Fibroblast of gingiva (primary cell): Measurements from ENCODE around the gene TLE4.
"Not testable (repeated sequence)": the region's sequence is repeated elsewhere in the genome, so short reads cannot be mapped to it uniquely, and the experiment has no call there.

Experiments used
- DNase-seq: peaks from one replicate; pipeline ENCODE4 v3.0.0-alpha.2; 2011; ENCODE audit warnings: low read depth

The TLE4 gene

DNA sequence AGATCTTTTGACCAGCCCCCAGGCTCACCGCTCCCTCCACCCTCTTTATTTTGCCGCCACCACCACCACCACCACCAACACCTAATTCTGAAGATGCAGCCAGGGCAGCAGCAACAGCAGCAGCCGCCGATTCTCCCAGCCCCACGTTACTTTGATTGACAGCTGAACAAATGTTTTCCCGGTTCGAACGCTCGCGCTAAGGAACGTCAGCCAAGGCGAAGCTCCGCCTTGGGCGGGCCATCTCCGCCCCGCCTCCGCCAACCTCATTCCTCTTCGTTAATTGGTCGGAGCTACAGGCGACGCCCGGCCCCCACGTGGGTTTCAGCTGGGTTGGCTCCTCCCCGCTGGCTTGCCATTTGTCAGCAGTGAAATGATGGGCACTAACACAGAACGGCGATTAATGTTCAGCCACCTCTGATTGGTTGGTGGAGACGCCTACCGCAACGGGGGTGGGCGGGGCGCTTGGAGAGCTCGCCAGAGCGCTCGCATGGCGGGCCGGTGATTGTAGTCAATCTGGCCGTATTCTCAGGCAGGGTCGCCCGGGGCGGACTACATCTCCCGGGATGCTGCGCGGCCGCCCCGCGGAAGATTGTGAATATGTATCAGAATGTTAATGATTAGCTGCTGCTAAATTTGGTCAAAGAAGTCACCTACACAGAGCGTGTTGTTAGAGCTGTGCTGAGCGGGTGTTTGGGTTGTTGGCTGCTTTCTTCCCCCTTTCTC, at the start of gene TLE4:
TSS of gene TLE4 (plus strand) at position 657 of the 723 bp plus-strand sequence. CDS start 826 bp downstream, outside the sequence.
- DNase-seq = peak; percentile 100

GRCh38 chr9:79522793-79523192, 49.0 kb upstream of the TLE4 start:
- DNase-seq = no peak

DNA sequence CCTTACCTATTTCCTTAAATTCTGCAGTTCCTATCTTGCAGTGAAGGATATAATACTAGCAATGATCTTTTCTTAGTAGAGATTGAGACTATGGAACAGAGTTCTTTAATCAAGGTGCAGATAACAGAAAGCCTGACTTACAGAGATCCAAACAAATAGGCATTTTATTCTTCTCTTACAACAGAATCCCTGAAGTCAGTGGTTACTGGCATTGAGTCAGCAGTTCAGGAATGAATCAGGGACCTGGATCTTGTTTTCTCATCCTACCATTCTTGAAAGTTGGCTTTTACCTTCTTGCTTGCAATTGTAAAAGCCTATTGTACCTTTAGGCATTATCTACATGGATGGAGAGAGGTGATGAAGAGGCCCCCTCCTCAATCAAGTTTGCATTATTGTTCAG, 47.5 kb upstream of the TLE4 start:
- no peak for DNase-seq

GRCh38 chr9:79526149-79526672, 45.6 kb upstream of the TLE4 start:
- no peak for DNase-seq

DNA sequence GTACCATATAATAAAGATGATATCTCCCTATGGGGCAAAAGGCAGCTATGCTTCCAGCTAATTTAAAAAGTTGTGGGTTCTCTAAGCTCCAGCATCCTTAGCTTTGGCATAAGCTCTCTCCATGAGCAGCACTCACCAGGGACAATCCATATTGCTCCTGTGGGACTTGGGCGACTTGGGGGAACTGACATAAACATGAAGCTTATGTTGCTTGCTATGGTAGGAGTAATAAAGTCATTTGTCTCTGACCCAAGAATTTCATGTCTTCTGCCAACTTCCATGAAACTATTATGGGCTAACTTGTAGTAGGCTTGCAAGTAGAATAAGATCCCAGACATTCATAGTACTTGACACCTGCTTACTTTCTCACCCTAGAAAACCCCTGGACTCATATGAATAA, 36.2 kb upstream of the TLE4 start:
- no peak for DNase-seq

DNA sequence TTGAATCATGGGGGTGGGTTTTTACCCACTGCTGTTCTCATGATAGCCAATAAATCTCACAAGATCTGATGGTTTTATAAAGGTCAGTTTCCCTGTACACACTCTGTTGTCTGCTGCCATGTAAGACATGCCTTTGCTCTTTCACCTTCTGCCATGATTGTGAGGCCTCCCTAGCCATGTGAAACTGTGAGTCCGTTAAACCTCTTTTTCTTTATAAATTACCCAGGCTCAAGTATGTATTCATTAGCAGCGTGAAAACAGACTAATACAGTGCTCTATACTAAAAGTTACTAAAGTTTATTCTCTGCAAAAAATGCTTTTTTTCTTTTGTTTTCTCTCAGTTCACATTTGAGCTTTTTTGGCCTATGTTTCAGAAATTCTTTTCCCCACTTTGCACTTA, 33.9 kb upstream of the TLE4 start:
- no peak for DNase-seq

DNA sequence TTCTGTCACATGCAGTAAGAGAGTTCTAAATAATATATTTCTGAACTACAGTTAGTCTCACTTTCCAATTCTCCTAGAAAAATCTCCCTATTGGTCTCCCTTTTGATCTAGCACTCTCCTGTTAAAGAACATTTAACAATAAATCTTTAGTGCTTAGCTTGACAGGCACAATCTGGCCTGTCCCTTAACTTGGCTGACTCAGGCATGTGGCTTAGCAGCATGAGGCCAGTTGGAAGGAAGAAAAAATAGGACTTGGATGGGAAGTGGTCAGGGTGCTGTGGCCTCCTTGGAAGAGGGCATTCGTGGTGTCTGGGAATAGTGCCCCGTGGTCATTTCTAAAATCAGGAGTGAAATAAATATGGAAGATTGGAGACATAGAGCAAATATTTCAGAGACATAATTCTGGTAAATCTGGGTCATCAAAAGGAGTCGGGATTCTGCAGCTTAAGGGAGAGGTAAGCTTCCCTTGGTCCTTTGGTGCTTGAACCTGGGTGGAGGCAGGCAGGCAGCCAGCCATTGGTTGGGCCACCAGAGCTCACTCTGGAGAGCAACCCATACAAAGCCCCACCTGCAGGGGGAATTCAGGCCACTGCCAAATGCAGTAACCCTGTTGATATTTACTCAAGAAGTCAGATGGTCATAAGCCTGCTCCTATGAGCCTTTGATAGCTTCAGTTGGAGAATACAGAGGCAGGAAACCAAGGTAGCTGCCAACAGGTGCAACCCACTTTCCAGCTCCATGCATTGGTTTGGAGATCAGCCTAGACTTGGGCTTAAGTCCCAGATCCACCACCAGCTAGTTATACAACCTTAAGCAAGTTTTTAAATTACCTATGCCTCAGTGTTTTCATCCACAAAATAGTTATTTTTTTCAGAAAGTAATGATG, 28.8 kb upstream of the TLE4 start:
- no peak for DNase-seq

DNA sequence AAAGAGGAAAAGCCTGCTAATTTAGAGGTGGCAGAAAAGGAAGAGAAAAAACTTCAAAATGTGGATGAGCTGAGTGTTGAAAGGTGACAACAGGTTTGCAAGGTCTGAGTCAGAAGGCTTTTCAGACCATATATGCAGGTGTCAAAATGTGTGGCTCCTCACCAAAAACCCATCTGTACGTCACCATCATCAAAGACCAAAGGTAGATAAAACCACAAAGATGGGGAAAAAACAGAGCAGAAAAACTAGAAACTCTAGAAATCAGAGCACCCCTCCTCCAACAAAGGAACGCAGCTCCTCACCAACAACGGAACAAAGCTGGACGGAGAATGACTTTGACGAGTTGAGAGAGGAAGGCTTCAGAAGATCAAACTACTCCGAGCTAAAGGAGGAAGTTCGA, 27.4 kb upstream of the TLE4 start:
- not testable (repeated sequence) for DNase-seq

DNA sequence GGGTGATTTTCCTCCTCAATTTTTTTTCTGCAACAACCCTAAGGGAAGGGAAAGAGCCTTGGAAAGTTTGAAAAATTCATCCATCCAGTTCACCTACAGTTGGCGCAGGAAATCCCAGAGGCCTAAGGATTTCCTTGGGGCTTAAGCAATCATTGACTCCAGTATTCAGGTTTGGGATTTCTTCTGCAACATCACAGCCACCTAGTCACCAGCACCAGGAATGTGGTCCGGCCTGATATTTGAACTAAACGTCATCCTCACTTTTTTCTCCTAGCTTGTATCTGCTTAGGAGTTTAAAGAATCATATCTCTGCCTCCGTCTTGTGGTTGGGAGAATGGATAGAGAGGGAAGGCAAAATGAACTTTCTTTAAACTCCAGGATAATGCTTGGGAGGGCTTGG, 20.2 kb upstream of the TLE4 start:
- DNase-seq = no peak

GRCh38 chr9:79551994-79552393, 19.8 kb upstream of the TLE4 start:
- no peak for DNase-seq

DNA sequence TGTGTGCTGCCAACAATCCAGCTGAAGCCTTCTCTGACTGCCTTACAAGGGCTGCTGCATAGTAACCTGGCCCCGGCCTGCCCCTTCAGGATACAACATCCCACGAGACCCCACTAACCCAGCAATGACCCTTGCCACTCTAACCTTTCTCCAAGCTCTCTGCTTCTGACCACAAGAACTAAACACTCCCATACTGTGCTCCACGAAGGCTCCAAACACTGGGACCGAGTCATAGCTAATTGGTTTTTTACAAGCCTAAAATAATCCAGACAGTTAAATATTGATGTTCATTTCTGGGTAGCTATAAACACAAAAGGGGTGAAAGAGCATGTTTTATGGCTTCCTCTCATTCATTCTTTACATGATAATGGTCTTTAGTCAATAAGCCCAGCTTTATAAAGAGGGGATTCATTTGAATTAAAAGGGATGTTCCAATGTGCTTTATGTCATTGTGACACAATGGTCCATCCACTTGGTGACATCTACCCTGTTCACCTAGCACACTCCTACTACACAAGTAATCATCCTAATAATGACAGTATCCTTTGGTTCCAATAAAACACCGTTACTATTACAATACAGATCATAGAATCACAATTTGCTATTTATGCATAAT, 16.2 kb upstream of the TLE4 start:
- DNase-seq = no peak

DNA sequence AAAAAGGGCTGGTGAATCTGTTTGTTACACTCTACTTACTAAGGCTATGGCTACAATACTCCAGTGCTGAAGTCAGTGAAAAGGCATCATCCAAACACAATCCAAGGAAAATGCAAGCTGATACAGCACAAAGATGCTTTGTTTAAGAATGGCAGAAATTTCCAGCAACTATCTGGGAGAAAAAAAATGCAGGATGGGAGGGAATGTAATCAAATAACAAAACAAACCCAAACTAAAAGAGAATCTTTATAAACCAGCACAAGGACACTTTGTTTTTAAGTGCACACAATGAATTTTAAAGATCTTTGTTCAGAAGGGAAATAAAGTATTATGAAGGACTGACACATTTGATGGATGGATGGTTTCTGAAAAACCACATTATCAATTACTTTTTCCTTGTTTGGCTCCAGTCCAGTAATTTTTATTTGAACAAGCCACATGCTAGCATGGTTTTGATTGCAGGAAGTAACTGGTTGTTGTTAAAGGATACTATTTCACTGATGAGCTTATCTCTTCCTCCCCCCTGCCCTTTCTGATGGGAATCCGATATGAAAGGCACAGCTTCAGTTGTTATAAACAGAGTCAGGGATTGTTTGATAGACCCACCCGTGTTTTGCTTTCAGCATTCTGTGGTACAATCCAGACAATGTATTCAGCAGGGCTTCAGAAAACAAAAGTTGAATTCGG, 12.1 kb upstream of the TLE4 start:
- no peak for DNase-seq

- DNase-seq = no peak
Observed at GRCh38 chr9:79562749-79563386, 8.9 kb upstream of the TLE4 start.

DNA sequence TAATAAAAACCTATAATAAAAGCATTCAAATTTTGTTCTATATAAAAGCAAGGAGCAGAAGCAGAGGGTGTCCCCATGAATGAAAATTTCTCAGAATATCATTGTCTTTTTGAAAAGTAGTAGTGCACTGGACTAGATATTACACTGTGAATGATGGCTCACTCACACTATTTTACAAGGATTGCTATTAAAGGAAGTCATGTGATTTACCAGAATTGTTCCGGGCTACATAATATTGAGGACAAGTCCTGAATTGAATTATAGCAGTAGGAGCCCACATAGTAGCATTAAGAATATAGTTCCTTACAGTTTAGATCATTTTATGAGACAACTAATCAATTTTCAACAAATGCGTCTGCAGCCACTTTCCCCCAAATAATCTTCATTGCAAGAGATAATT, 7.7 kb upstream of the TLE4 start:
- no peak for DNase-seq

DNA sequence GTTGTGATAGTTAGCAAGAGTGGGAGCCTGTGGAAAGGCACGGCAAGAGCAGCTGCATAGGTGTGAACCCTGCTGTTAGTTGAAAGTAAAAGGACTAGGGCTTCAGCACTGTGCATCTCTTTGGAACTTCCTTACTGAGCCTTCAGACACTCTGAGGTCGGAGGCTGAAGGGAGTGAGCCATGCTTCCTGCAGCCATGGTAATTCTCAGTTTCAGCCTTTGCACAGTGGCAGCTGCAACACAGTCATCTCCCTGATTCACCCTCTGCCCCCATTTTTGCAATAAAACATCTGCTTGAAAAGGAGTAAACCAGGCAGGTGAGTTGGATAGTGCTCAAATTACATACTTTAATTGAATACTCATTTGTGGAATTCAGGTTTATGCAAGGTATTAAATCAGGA, 6.5 kb upstream of the TLE4 start:
- no peak for DNase-seq

GRCh38 chr9:79567671-79568098, 4.1 kb upstream of the TLE4 start:
- no peak for DNase-seq

GRCh38 chr9:79568337-79569101, 3.2 kb upstream of the TLE4 start:
- DNase-seq = no peak

GRCh38 chr9:79569814-79570447, 1.8 kb upstream of the TLE4 start:
- no peak for DNase-seq

DNA sequence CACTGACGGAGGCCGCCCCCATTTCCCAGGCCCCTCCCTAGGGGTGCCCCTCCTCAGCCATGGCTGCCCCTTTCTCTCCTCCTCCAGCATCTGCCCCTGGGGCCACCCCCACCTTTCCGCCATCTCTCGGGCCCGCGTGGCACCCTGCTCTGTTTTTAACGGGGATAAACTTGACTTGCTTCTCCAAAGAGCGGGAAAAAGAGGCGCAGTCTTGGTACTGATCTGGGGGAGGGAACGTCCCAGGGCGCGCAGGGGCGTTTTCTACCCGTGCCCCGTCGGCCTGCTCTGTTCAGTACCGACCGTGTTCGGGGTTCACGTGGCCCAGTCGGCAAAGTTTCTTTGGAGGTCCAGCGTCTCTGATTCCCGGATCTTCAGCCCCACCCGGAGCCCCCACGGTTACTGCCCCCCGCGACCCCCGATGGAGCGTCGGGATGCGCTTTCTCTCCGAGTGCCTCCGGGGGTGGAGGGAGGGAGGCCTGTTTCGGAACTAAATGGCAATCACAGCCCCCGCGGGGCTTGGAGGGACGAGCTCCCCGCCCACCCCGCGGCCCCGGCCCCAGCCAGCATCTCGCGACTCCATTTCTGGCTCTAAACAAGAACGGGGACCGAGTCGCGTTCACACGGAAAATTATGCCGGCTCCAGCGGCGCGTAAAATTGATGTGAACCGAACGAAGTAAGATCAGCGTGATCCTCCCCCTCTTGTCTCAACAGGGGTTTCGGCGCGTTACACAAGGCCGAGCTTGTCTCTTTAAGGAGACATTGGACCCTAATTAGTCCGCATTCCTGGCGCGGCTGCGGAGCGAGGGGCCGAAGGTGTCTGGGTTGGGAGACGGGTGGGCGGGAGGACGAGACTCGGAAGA, 1.1 kb upstream of the TLE4 start:
- DNase-seq = peak; percentile 45
